ENCODE data around the gene CDR2. TPM values are rescaled to one million over a fixed set of nuclear protein-coding genes. Genes with fewer than 3 reads are reported as not detected.

Gene CDR2
- total RNA-seq, 1 experiment from 2014 or later = 35.7 TPM

DNA sequence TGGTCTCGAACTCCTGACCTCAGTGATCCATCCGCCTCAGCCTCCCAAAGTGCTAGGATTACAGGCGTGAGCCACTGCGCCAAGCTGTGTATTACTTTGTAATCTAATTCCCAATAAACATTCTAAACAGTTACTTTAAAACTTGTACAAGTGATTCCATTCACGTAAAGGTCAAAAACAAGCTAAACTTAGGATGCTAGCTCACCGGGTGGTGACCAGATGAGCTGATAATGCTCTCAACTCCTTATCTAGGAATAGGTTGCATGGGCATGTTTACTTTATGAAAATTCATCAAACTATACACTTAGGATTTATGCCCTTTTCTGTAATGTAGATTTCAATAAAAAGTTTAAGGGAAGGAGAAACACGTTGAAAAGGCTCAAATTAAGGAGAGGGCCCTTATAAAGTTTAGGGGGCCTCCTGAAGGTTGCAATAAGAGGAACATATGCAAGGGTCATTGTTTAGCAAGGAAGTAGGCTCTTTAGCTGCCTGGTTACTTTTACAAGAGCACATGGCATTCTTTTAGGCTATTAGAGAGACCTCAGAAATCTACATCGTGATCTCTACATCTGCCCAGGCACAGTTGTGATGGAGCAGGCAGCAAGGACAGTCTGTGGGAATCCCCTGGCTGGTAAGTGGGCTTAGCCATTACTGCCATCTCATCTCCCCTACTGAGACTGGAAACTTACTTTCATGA lies 13.3 kb downstream of the CDR2 start:
- ATAC-seq (no peak; the same call in 1 of the 2 replicates), DNase-seq (ENCODE audit: low read depth, low spot score) (no peak)
- in situ Hi-C loops (cut with HindIII; ENCODE audit: low pct_unique_long_range_greater_than_20kb, low sequenced_read_pairs) = no loop called here
- Histone ChIP-seq H3K9me3 (ENCODE audit: control insufficient read depth, insufficient read depth, low read depth, low read length) (no peaks in the 10 kb centered on the region), H3K27ac (ENCODE audit: low read length) (no peak overlapping the region; the same call in 1 of the 2 replicates), H3K36me3 (ENCODE audit: control insufficient read depth, insufficient read depth, low read length) (peaks cover 5% of the 10 kb centered on the region; the same call in 1 of the 2 replicates), H3K4me1 (ENCODE audit: control insufficient read depth, insufficient read depth, low read length) (peaks cover 6% of the 10 kb centered on the region), H3K4me3 (ENCODE audit: low read depth in 2 of 2, low read length in 2 of 2) (no peak overlapping the region), H3K27me3 (ENCODE audit: control insufficient read depth, insufficient read depth, low read length) (no peaks in the 10 kb centered on the region)
- CTCF ChIA-PET = no interaction called here
- BruUV-seq (replicated peaks) = no TSS peak
- TF ChIP-seq SIN3A (IDR thresholded peaks at IDR 0.05; ENCODE audit: borderline replicate concordance, insufficient read depth, low read depth, low read length) (no peak), TCF7L2 (IDR thresholded peaks at IDR 0.05; ENCODE audit: low read depth, low read length) (no peak), POLR2AphosphoS5 (IDR thresholded peaks at IDR 0.05; ENCODE audit: low read depth, low read length) (no peak)
- TF ChIP-seq, protein P1, sequence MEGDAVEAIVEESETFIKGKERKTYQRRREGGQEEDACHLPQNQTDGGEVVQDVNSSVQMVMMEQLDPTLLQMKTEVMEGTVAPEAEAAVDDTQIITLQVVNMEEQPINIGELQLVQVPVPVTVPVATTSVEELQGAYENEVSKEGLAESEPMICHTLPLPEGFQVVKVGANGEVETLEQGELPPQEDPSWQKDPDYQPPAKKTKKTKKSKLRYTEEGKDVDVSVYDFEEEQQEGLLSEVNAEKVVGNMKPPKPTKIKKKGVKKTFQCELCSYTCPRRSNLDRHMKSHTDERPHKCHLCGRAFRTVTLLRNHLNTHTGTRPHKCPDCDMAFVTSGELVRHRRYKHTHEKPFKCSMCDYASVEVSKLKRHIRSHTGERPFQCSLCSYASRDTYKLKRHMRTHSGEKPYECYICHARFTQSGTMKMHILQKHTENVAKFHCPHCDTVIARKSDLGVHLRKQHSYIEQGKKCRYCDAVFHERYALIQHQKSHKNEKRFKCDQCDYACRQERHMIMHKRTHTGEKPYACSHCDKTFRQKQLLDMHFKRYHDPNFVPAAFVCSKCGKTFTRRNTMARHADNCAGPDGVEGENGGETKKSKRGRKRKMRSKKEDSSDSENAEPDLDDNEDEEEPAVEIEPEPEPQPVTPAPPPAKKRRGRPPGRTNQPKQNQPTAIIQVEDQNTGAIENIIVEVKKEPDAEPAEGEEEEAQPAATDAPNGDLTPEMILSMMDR (IDR thresholded peaks at IDR 0.05) = no peak
- intact Hi-C loops (cut with micrococcal nuclease; ENCODE audit: unreplicated experiment) = no loop called here
- POLR2A ChIA-PET = interaction anchor here (0.6 kb wide), 1 partner anchor 41 kb away, joined by 3 read pairs; no protein-coding TSS in a partner anchor

- Histone ChIP-seq H3K4me3 (ENCODE audit: low read depth in 2 of 2, low read length in 2 of 2) (no peak overlapping the region), H3K36me3 (ENCODE audit: control insufficient read depth, insufficient read depth, low read length) (peaks cover 2% of the 10 kb centered on the region), H3K4me1 (ENCODE audit: control insufficient read depth, insufficient read depth, low read length) (peaks cover 6% of the 10 kb centered on the region), H3K27me3 (ENCODE audit: control insufficient read depth, insufficient read depth, low read length) (no peaks in the 10 kb centered on the region), H3K9me3 (ENCODE audit: control insufficient read depth, insufficient read depth, low read depth, low read length) (no peaks in the 10 kb centered on the region), H3K27ac (ENCODE audit: low read length) (no peak overlapping the region)
- TF ChIP-seq REST (IDR thresholded peaks at IDR 0.05; ENCODE audit: insufficient read depth in 1 of 2, low read depth in 2 of 2, low read length in 1 of 2) (no peak), SIN3A (IDR thresholded peaks at IDR 0.05; ENCODE audit: borderline replicate concordance, insufficient read depth, low read depth, low read length) (no peak), TCF7L2 (IDR thresholded peaks at IDR 0.05; ENCODE audit: low read depth, low read length) (no peak), POLR2AphosphoS5 (IDR thresholded peaks at IDR 0.05; ENCODE audit: low read depth, low read length) (no peak)
- TF ChIP-seq, protein P1 (IDR thresholded peaks at IDR 0.05) = no peak
- in situ Hi-C loops (cut with HindIII; ENCODE audit: low pct_unique_long_range_greater_than_20kb, low sequenced_read_pairs) = no loop called here
- BruUV-seq (replicated peaks) = no TSS peak
- ATAC-seq = no peak
- no peak for DNase-seq (ENCODE audit: low read depth, low spot score)
- POLR2A ChIA-PET = no interaction called here
- intact Hi-C loops (cut with micrococcal nuclease; ENCODE audit: unreplicated experiment) = no loop called here
- CTCF ChIA-PET = no interaction called here
Observed at GRCh38 chr16:22359679-22360078, 14.7 kb downstream of the CDR2 start.

All from Panc1 (cell line).